Mucosa of stomach (tissue), 1 donor: ENCODE measurements around the gene ICOS.
"Not testable (repeated sequence)": the region's sequence is repeated elsewhere in the genome, so short reads cannot be mapped to it uniquely, and the experiment has no call there.

Experiments
- H3K27me3 ChIP-seq: one replicate; pipeline ENCODE4 v1.7.0; 2013; ENCODE audit warnings: mild to moderate bottlenecking, low read length; ENCODE audit not compliant: control insufficient read depth, insufficient read depth
- H3K36me3 ChIP-seq: one replicate; pipeline ENCODE4 v1.7.0; 2013; ENCODE audit warnings: low read length; ENCODE audit not compliant: control insufficient read depth, insufficient read depth
- H3K4me1 ChIP-seq: one replicate; pipeline ENCODE4 v1.7.0; 2013; ENCODE audit warnings: mild to moderate bottlenecking, low read length; ENCODE audit not compliant: control insufficient read depth, insufficient read depth
- H3K4me3 ChIP-seq: one replicate; pipeline ENCODE4 v1.7.0; 2013; ENCODE audit warnings: low read length
- H3K9ac ChIP-seq: one replicate; pipeline ENCODE4 v1.7.0; 2013; ENCODE audit warnings: mild to moderate bottlenecking, low read length, moderate library complexity
- H3K9me3 ChIP-seq: one replicate; pipeline ENCODE4 v1.7.0; 2013; ENCODE audit warnings: mild to moderate bottlenecking, low read length, moderate library complexity; ENCODE audit not compliant: control insufficient read depth
- donor health status: Pancreatic carcinoma.

The ICOS gene

GRCh38 chr2:203925512-203926158 is 10.9 kb upstream of the ICOS start:
- H3K9me3 ChIP-seq, result no peaks in the 10 kb centered on the region
- H3K4me3 ChIP-seq, result no peak overlapping the region
- H3K4me1 ChIP-seq, result no peaks in the 10 kb centered on the region
- no peak overlapping the region for H3K9ac ChIP-seq
- no peaks in the 10 kb centered on the region for H3K27me3 ChIP-seq
- no peaks in the 10 kb centered on the region for H3K36me3 ChIP-seq

- Histone ChIP-seq H3K9ac (no peak overlapping the region), H3K4me3 (no peak overlapping the region), H3K9me3 (no peaks in the 10 kb centered on the region), H3K36me3 (no peaks in the 10 kb centered on the region), H3K27me3 (no peaks in the 10 kb centered on the region), H3K4me1 (no peaks in the 10 kb centered on the region)
Measured at GRCh38 chr2:203928849-203929248, 7.7 kb upstream of the ICOS start.

- not testable (repeated sequence) for H3K4me1 ChIP-seq, H3K27me3 ChIP-seq, H3K4me3 ChIP-seq, H3K36me3 ChIP-seq, H3K9ac ChIP-seq, H3K9me3 ChIP-seq
Measured at GRCh38 chr2:203931262-203931661, 5.3 kb upstream of the ICOS start.

- Histone ChIP-seq H3K36me3 (no peaks in the 10 kb centered on the region), H3K4me1 (no peaks in the 10 kb centered on the region), H3K9ac (no peak overlapping the region), H3K4me3 (no peak overlapping the region), H3K9me3 (no peaks in the 10 kb centered on the region), H3K27me3 (no peaks in the 10 kb centered on the region)
Measured at GRCh38 chr2:203934041-203934492, 2.5 kb upstream of the ICOS start.

- Histone ChIP-seq H3K4me1 (no peaks in the 10 kb centered on the region), H3K9ac (no peak overlapping the region), H3K27me3 (no peaks in the 10 kb centered on the region)
Measured at GRCh38 chr2:203934711-203935438, 1.7 kb upstream of the ICOS start.

GRCh38 chr2:203935568-203935967 is 995 bp upstream of the ICOS start:
- H3K4me1 ChIP-seq, result no peaks in the 10 kb centered on the region
- no peak overlapping the region for H3K9ac ChIP-seq
- no peak overlapping the region for H3K4me3 ChIP-seq
- H3K36me3 ChIP-seq, result no peaks in the 10 kb centered on the region
- no peaks in the 10 kb centered on the region for H3K27me3 ChIP-seq
- H3K9me3 ChIP-seq, result no peaks in the 10 kb centered on the region

More at GRCh38 chr2:203934711-203935438, 1.7 kb upstream of the ICOS start:
- Histone ChIP-seq H3K4me3 (no peak overlapping the region), H3K36me3 (no peaks in the 10 kb centered on the region), H3K9me3 (no peaks in the 10 kb centered on the region)

GRCh38 chr2:203936949-203937348 is 386 bp downstream of the ICOS start:
- H3K36me3 ChIP-seq, result no peaks in the 10 kb centered on the region
- H3K27me3 ChIP-seq, result no peaks in the 10 kb centered on the region
- H3K4me1 ChIP-seq, result no peaks in the 10 kb centered on the region
- no peak overlapping the region for H3K4me3 ChIP-seq
- H3K9ac ChIP-seq, result no peak overlapping the region
- H3K9me3 ChIP-seq, result no peaks in the 10 kb centered on the region

- no peaks in the 10 kb centered on the region for H3K36me3 ChIP-seq
- H3K4me1 ChIP-seq, result no peaks in the 10 kb centered on the region
- H3K9ac ChIP-seq, result no peak overlapping the region
- no peak overlapping the region for H3K4me3 ChIP-seq
- no peaks in the 10 kb centered on the region for H3K9me3 ChIP-seq
- no peaks in the 10 kb centered on the region for H3K27me3 ChIP-seq
Measured at GRCh38 chr2:203937788-203938187, 1.2 kb downstream of the ICOS start.

GRCh38 chr2:203940039-203940438 is 3.5 kb downstream of the ICOS start:
- H3K36me3 ChIP-seq, result no peaks in the 10 kb centered on the region
- H3K9me3 ChIP-seq, result no peaks in the 10 kb centered on the region
- H3K9ac ChIP-seq, result no peak overlapping the region
- H3K4me1 ChIP-seq, result no peaks in the 10 kb centered on the region
- no peaks in the 10 kb centered on the region for H3K27me3 ChIP-seq
- no peak overlapping the region for H3K4me3 ChIP-seq

GRCh38 chr2:203943493-203944382 is 7.2 kb downstream of the ICOS start:
- not testable (repeated sequence) for H3K4me1 ChIP-seq, H3K27me3 ChIP-seq, H3K36me3 ChIP-seq, H3K4me3 ChIP-seq, H3K9ac ChIP-seq, H3K9me3 ChIP-seq

GRCh38 chr2:203948733-203949132 is 12.2 kb downstream of the ICOS start:
- Histone ChIP-seq H3K9ac (no peak overlapping the region), H3K36me3 (no peaks in the 10 kb centered on the region), H3K9me3 (no peaks in the 10 kb centered on the region), H3K4me1 (no peaks in the 10 kb centered on the region), H3K4me3 (no peak overlapping the region), H3K27me3 (no peaks in the 10 kb centered on the region)

GRCh38 chr2:203949228-203949627 is 12.7 kb downstream of the ICOS start:
- Histone ChIP-seq H3K4me1 (no peaks in the 10 kb centered on the region), H3K9me3 (no peaks in the 10 kb centered on the region), H3K27me3 (no peaks in the 10 kb centered on the region), H3K36me3 (no peaks in the 10 kb centered on the region), H3K9ac (no peak overlapping the region), H3K4me3 (no peak overlapping the region)
